Caki2 (cell line): Measurements from ENCODE around the gene ITIH4. TPM values are rescaled to one million over a fixed set of nuclear protein-coding genes. Genes with fewer than 3 reads are reported as not detected.
A peak's percentile ranks its signal among the peaks of the same experiment; 100 is the strongest.
"Not testable (repeated sequence)": the region's sequence is repeated elsewhere in the genome, so short reads cannot be mapped to it uniquely, and the experiment has no call there.

ENCODE experiments used
- DNase-seq: peaks from one replicate; pipeline ENCODE4 v3.0.0-alpha.2; 2015; ENCODE audit warnings: low read depth
- in situ Hi-C: cut with HindIII; loops from 2 replicates; pipeline ENCODE4 v1.10.0; 2016; ENCODE audit warnings: low sequenced_read_pairs, low pct_unique_long_range_greater_than_20kb, mixed read lengths
- total RNA-seq: library from RNA; depleted of rRNA; stranded (reverse); fragments of >200 nt; shearing (Covaris generic); gene quantifications from 2 replicates; pipeline ENCODE4 v1.2.3, GENCODE V29; 2014; ENCODE audit warnings: low replicate concordance

ITIH4 gene
- total RNA-seq, 1 experiment from 2014 or later, result not detected

DNA sequence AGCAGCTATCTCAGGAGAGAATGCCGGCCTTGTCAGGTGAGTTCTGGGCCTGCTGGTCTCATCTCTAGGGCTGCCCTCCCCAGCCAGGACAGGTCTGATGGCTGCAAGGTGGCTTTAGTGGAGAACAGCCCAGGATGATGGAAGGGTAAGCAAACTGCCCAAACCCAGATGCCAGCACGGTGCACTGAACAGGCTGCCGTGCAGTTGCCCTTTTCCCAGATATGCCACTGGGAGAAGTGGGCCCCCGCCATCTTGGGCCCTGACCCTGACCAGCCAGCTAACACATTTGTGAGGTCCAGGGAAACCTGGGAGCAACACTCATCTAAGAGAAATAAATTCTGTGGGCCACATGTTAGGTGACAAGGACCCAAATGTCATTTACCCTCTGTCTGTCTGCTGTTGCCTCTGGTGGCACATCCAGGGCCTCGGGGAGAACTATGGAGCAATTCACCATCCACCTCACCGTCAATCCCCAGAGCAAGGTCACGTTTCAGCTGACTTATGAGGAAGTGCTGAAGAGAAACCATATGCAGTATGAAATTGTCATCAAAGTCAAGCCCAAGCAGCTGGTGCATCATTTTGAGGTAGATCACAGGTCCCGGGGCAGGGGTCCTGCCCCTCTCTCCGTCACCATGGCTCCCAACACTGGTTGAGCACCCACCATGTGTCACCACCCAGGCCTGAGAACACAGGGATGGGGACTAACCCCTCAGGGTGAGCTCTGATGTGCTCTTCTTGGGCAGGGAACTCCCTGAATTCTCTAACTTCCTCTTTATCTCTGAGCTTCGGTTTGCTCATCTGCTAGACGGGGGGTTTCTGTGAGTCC lies 51.2 kb downstream of the ITIH4 start:
- in situ Hi-C loops, result no loop called here
- DNase-seq, result no peak

GRCh38 chr3:52777959-52778805 lies 52.3 kb downstream of the ITIH4 start:
- in situ Hi-C loops, result no loop called here
- DNase-seq, result no peak

GRCh38 chr3:52777127-52777958 lies 53.1 kb downstream of the ITIH4 start, which contains the start of gene ITIH1:
ITIH1 (plus strand) TSS chr3:52777599; CDS start chr3:52777616, 17 bp downstream.
- in situ Hi-C loops, result no loop called here
- no peak for DNase-seq

DNA sequence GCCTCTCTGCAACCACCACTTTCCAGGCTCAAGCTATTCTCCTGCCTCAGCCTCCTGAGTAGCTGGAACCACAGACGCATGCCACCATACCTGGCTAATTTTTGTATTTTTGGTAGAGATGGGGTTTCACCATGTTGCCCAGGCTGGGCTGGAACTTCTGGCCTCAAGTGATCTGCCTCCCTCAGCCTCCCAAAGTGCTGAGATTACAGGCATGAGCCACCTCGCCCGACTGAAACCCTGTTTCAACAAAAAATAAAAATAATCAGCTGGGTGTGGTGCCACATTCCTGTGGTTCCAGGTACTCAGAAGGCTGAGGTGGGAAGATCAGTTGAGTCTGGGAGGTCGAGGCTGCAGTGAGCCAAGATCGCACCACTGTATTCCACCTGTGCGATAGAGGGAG lies 54.0 kb downstream of the ITIH4 start:
- DNase-seq, in situ Hi-C loops: not testable (repeated sequence)

- in situ Hi-C loops, result no loop called here
- no peak for DNase-seq
These were observed 54.6 kb downstream of the ITIH4 start for GRCh38 chr3:52775877-52776276.

GRCh38 chr3:52774901-52775864 lies 55.3 kb downstream of the ITIH4 start:
- in situ Hi-C loops, result no loop called here
- no peak for DNase-seq

GRCh38 chr3:52774066-52774713 lies 56.3 kb downstream of the ITIH4 start:
- DNase-seq, result no peak
- in situ Hi-C loops, result no loop called here

DNA sequence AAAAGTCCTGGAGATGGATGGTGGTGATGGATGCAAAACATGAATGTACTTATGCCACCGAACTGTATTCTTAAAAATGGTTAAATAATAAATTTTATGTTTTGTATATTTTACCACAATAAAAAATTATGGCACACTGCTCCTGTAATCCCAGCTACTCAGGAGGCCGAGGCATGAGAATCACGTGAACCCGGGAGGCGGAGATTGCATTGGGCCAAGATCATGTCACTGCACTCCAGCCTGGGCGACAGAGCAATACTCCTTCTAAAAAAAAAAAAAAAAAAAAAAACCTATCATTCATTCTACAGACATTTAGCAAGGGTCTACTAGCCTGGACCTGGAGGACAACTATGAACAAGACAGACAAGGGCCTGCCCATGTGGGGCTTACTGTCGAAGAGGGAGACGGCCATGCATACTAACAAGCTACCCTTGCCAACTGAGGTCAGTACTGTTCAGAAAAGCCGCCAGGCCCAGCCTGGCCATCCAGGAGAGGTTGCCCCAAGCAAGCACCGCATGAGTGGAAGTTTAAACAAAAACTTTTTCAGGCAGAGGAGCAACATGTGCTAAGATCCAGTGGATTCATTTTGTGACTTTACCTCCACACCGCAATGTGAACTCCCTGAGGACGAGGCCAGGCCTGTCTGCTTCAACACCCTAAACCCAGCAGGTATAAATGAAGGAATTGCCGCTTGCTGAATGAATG lies 57.0 kb downstream of the ITIH4 start:
- in situ Hi-C loops, result no loop called here
- no peak for DNase-seq

- in situ Hi-C loops, result no loop called here
- DNase-seq, result no peak
These were observed 58.8 kb downstream of the ITIH4 start for GRCh38 chr3:52771702-52772101.

- in situ Hi-C loops, result no loop called here
- no peak for DNase-seq
These were observed 59.2 kb downstream of the ITIH4 start for GRCh38 chr3:52771334-52771681.

DNA sequence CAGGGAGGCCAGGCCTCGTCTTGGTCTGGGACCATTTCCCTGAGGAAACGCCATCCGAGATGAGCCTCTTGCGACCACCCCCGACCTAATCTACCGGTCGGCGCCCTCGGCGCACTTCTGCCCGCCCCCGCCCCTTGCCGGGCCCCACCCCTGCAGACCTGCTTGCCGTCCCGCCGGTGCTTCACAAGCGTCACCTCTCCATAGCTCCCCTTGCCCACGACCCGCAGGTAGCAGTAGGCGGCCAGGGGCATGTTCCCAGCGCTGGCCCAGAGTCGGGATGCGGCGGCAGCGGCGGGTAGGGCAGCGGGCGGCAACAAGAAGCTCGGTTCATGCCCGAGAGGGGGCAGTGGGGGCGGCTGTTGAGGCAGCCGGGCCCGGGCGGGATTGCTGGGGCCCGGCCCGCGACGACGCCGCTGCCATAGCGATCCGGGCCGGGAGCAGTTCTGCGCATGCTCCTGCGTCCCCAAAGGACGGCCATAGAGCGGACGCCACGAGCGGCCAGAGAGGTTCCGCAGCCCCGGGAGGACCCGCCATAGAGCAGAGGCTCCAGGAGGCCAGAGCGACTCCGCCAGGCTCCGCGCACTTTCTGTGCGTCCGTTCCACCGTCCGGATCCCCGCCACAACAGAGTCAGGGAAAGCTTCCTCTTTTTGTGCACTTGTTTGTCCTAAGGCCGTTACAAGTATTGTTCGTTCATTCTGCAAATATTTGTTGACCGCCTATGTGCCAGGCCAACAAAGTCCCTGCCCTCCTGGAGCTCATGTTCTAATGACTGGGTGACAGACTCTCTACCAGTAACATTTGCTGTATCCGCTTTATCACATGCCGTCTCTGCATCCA lies 59.8 kb downstream of the ITIH4 start, which contains the start of gene NEK4:
Gene NEK4 (minus strand): TSS at position 445 of the 838 bp plus-strand sequence. CDS start 194 bp downstream, at position 251.
- DNase-seq, result peak; percentile 78
- in situ Hi-C loops, result no loop called here

GRCh38 chr3:52769786-52770455 lies 60.6 kb downstream of the ITIH4 start:
- peak; percentile 9 for DNase-seq
- in situ Hi-C loops, result no loop called here

GRCh38 chr3:52763466-52763865 lies 67.0 kb downstream of the ITIH4 start:
- DNase-seq, result no peak
- in situ Hi-C loops, result no loop called here
